Naive B cell (primary cell): ENCODE measurements around the gene HPS3. TPM values are rescaled to one million over a fixed set of nuclear protein-coding genes. Genes with fewer than 3 reads are reported as not detected.
"Not testable (repeated sequence)": the region's sequence is repeated elsewhere in the genome, so short reads cannot be mapped to it uniquely, and the experiment has no call there.

Source experiments
- ATAC-seq, 2 donors: fragments of 150-1000 bp; cut with Tn5 transposase; 2 replicates each; pipeline ENCODE4 v1.10.0; 2021; ENCODE audit warnings: low read depth in 2 of 2, mild to moderate bottlenecking in 2 of 2, moderate library complexity in 2 of 2
- DNase-seq: peaks from one replicate; pipeline ENCODE4 v3.0.0; 2022
- H3K27ac Mint-ChIP-seq, 6 donors: one replicate each; pipeline ENCODE4 v1.8.0; 2020 to 2022; ENCODE audit warnings: mild to moderate bottlenecking in 6 of 6, mixed read lengths in 6 of 6, moderate library complexity in 5 of 6, inconsistent platforms in 2 of 6
- H3K27me3 Mint-ChIP-seq, 3 donors: one replicate each; pipeline ENCODE4 v1.8.0; 2021 to 2022; ENCODE audit warnings: mixed read lengths in 3 of 3, mild to moderate bottlenecking in 1 of 3
- H3K36me3 Mint-ChIP-seq, 2 donors: one replicate each; pipeline ENCODE4 v1.8.0; 2020 to 2022; ENCODE audit warnings: mixed read lengths in 2 of 2, inconsistent platforms in 1 of 2, mild to moderate bottlenecking in 1 of 2
- H3K4me1 Mint-ChIP-seq, 3 donors: one replicate each; pipeline ENCODE4 v1.8.0; 2020 to 2022; ENCODE audit warnings: mixed read lengths in 3 of 3, inconsistent platforms in 1 of 3, mild to moderate bottlenecking in 1 of 3, moderate library complexity in 1 of 3
- H3K4me3 Mint-ChIP-seq, 8 donors: one replicate each; pipeline ENCODE4 v1.8.0; 2020 to 2022; ENCODE audit warnings: mild to moderate bottlenecking in 8 of 8, mixed read lengths in 8 of 8, moderate library complexity in 8 of 8, inconsistent platforms in 2 of 8
- H3K9me3 Mint-ChIP-seq, 7 donors: one replicate each; pipeline ENCODE4 v1.8.0; 2020 to 2022; ENCODE audit warnings: mixed read lengths in 7 of 7, mild to moderate bottlenecking in 5 of 7, inconsistent platforms in 2 of 7, moderate library complexity in 1 of 7
- polyA plus RNA-seq, 6 donors: library from polyadenylated mRNA; unstranded; fragments of 300-500 nt; fragmentation: Illumina TruSeq; gene quantifications; one replicate each; pipeline ENCODE4 v1.2.3, GENCODE V29; 2021; ENCODE audit warnings: low read depth in 6 of 6

Gene HPS3
- 10 to 100 TPM; 67.0 to 89.0 (median 74.4) TPM for polyA plus RNA-seq

GRCh38 chr3:149129326-149130205 lies at the start of gene HPS3:
Gene HPS3, plus strand, starts transcription at chr3:149129638. Its CDS starts 86 bp downstream, at chr3:149129724.
- Mint-ChIP-seq H3K27me3 (no peaks in the 10 kb centered on the region), H3K4me1 (peaks cover 35 to 52% (median 45%) of the 10 kb centered on the region in 3 donors)

GRCh38 chr3:149080011-149080698 lies 49.3 kb upstream of the HPS3 start:
- ATAC-seq (no peak), DNase-seq (no peak)
- no peaks in the 10 kb centered on the region for H3K27me3 Mint-ChIP-seq
- no peaks in the 10 kb centered on the region for H3K36me3 Mint-ChIP-seq
- H3K4me1 Mint-ChIP-seq: peaks cover 9 to 13% (median 12%) of the 10 kb centered on the region in 3 donors
- H3K9me3 Mint-ChIP-seq: no peaks in the 10 kb centered on the region
- H3K4me3 Mint-ChIP-seq: no peak overlapping the region
- no peak overlapping the region for H3K27ac Mint-ChIP-seq

More at GRCh38 chr3:149129326-149130205, at the start of gene HPS3:
- Mint-ChIP-seq H3K9me3 (peaks cover 0 to 1% (median 0%) of the 10 kb centered on the region in 7 donors), H3K4me3 (peak within 1 kb of the TSS; percentile 90 to 99 (median 96)), H3K27ac (peak within 1 kb of the TSS; percentile 87 to 98 (median 96)), H3K36me3 (no peaks in the 10 kb centered on the region)
- ATAC-seq: peak; percentile 94
- DNase-seq: peak; percentile 88

GRCh38 chr3:149080699-149081091 lies 48.7 kb upstream of the HPS3 start:
- H3K27ac Mint-ChIP-seq: no peak overlapping the region
- H3K27me3 Mint-ChIP-seq: no peaks in the 10 kb centered on the region
- no peaks in the 10 kb centered on the region for H3K36me3 Mint-ChIP-seq
- H3K4me3 Mint-ChIP-seq: no peak overlapping the region
- no peak for DNase-seq
- H3K9me3 Mint-ChIP-seq: no peaks in the 10 kb centered on the region
- ATAC-seq: no peak
- H3K4me1 Mint-ChIP-seq: peaks cover 14 to 18% (median 16%) of the 10 kb centered on the region in 3 donors

GRCh38 chr3:149081772-149082171 lies 47.7 kb upstream of the HPS3 start:
- H3K36me3 Mint-ChIP-seq: no peaks in the 10 kb centered on the region
- ATAC-seq (no peak), DNase-seq (no peak)
- no peaks in the 10 kb centered on the region for H3K9me3 Mint-ChIP-seq
- H3K27me3 Mint-ChIP-seq: no peaks in the 10 kb centered on the region
- peaks cover 19 to 23% (median 22%) of the 10 kb centered on the region in 3 donors for H3K4me1 Mint-ChIP-seq
- H3K27ac Mint-ChIP-seq: no peak overlapping the region
- H3K4me3 Mint-ChIP-seq: peak overlapping the region in 1 of 8 donors; percentile 33

GRCh38 chr3:149085828-149086231 lies 43.6 kb upstream of the HPS3 start:
- peak overlapping the region in 5 of 6 donors; percentile 21 to 93 (median 82) for H3K27ac Mint-ChIP-seq
- no peaks in the 10 kb centered on the region for H3K27me3 Mint-ChIP-seq
- peak; percentile 15 for DNase-seq
- no peaks in the 10 kb centered on the region for H3K36me3 Mint-ChIP-seq
- peak; percentile 32 to 35 for ATAC-seq
- H3K4me3 Mint-ChIP-seq: peak overlapping the region; percentile 88 to 100 (median 98)
- peaks cover 12 to 33% (median 20%) of the 10 kb centered on the region in 3 donors for H3K4me1 Mint-ChIP-seq
- H3K9me3 Mint-ChIP-seq: no peaks in the 10 kb centered on the region

GRCh38 chr3:149086232-149086988 lies 43.0 kb upstream of the HPS3 start, which contains the start of gene HLTF:
Gene HLTF, minus strand, starts transcription at chr3:149086533. Its CDS starts 197 bp downstream, at chr3:149086336.
- Mint-ChIP-seq H3K4me1 (peaks cover 12 to 33% (median 20%) of the 10 kb centered on the region in 3 donors), H3K27me3 (no peaks in the 10 kb centered on the region), H3K36me3 (no peaks in the 10 kb centered on the region), H3K4me3 (peak within 1 kb of the TSS; percentile 88 to 100 (median 98)), H3K27ac (peak within 1 kb of the TSS; percentile 21 to 93 (median 78)), H3K9me3 (no peaks in the 10 kb centered on the region)
- ATAC-seq (peak; percentile 97 to 98), DNase-seq (peak; percentile 89)

- Mint-ChIP-seq H3K27ac (no peak overlapping the region), H3K27me3 (no peaks in the 10 kb centered on the region), H3K36me3 (no peaks in the 10 kb centered on the region), H3K9me3 (no peaks in the 10 kb centered on the region), H3K4me3 (peak overlapping the region in 5 of 8 donors; percentile 88 to 99 (median 94)), H3K4me1 (peaks cover 12 to 31% (median 20%) of the 10 kb centered on the region in 3 donors)
- ATAC-seq: no peak
- DNase-seq: no peak
Observed at GRCh38 chr3:149087208-149087607, 42.2 kb upstream of the HPS3 start.

- Mint-ChIP-seq H3K27me3 (no peaks in the 10 kb centered on the region), H3K9me3 (no peaks in the 10 kb centered on the region), H3K4me3 (peak overlapping the region in 2 of 8 donors; percentile 3 to 60), H3K36me3 (no peaks in the 10 kb centered on the region), H3K4me1 (peaks cover 12 to 28% (median 20%) of the 10 kb centered on the region in 3 donors), H3K27ac (peak overlapping the region in 1 of 6 donors; percentile 3)
- ATAC-seq (no peak), DNase-seq (no peak)
Observed at GRCh38 chr3:149089395-149089794, 40.0 kb upstream of the HPS3 start.

- Mint-ChIP-seq H3K27me3 (no peaks in the 10 kb centered on the region), H3K4me1 (peaks cover 7 to 22% (median 17%) of the 10 kb centered on the region in 3 donors), H3K36me3 (no peaks in the 10 kb centered on the region), H3K9me3 (no peaks in the 10 kb centered on the region), H3K4me3 (no peak overlapping the region), H3K27ac (no peak overlapping the region)
- no peak for ATAC-seq
- DNase-seq: no peak
Observed at GRCh38 chr3:149090461-149090860, 39.0 kb upstream of the HPS3 start.

- Mint-ChIP-seq H3K27me3 (no peaks in the 10 kb centered on the region), H3K27ac (no peak overlapping the region), H3K9me3 (no peaks in the 10 kb centered on the region), H3K4me3 (no peak overlapping the region), H3K4me1 (peaks cover 6 to 22% (median 17%) of the 10 kb centered on the region in 3 donors), H3K36me3 (no peaks in the 10 kb centered on the region)
- ATAC-seq: no peak
- no peak for DNase-seq
Observed at GRCh38 chr3:149090907-149091306, 38.5 kb upstream of the HPS3 start.

- Mint-ChIP-seq H3K27me3 (no peaks in the 10 kb centered on the region), H3K4me1 (peaks cover 10 to 29% (median 14%) of the 10 kb centered on the region in 3 donors), H3K36me3 (no peaks in the 10 kb centered on the region), H3K4me3 (no peak overlapping the region), H3K9me3 (no peaks in the 10 kb centered on the region), H3K27ac (no peak overlapping the region)
- ATAC-seq: no peak
- no peak for DNase-seq
Observed at GRCh38 chr3:149091983-149092382, 37.5 kb upstream of the HPS3 start.

- DNase-seq (peak; percentile 14), ATAC-seq (peak; percentile 76 to 88)
- peak overlapping the region in 3 of 6 donors; percentile 8 to 42 (median 17) for H3K27ac Mint-ChIP-seq
- no peaks in the 10 kb centered on the region for H3K27me3 Mint-ChIP-seq
- no peaks in the 10 kb centered on the region for H3K36me3 Mint-ChIP-seq
- H3K4me3 Mint-ChIP-seq: peak overlapping the region in 2 of 8 donors; percentile 54 to 59
- peaks cover 13 to 22% (median 14%) of the 10 kb centered on the region in 3 donors for H3K4me1 Mint-ChIP-seq
- H3K9me3 Mint-ChIP-seq: no peaks in the 10 kb centered on the region
Observed at GRCh38 chr3:149095487-149095886, 34.0 kb upstream of the HPS3 start.

- DNase-seq, H3K27me3 Mint-ChIP-seq, ATAC-seq, H3K9me3 Mint-ChIP-seq, H3K27ac Mint-ChIP-seq, H3K36me3 Mint-ChIP-seq, H3K4me3 Mint-ChIP-seq: not testable (repeated sequence)
- H3K4me1 Mint-ChIP-seq: peaks cover 13 to 18% (median 14%) of the 10 kb centered on the region in 3 donors
Observed at GRCh38 chr3:149097987-149098386, 31.5 kb upstream of the HPS3 start.
